ENCODE data around the gene COL4A3. TPM values are rescaled to one million over a fixed set of nuclear protein-coding genes. Genes with fewer than 3 reads are reported as not detected.

Gene COL4A3
- total RNA-seq, 2 donors from 2014 or later: 1.7 to 2.4 TPM

DNA sequence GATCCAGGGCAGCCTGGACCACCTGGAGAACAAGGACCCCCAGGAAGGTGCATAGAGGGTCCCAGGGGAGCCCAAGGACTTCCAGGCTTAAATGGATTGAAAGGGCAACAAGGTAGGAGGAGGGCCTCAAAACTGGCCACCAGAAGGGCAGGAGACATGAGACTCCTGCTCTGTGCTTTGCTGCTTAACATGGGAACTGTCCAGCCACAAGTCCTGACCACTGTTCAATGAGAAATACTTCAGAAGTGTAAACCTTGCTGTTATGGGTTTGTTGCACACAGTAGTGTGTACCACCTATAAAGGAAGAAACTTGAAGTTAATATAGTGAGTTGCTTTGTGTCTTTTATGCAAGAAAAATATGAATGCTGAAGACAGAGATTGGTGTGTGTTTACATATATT lies 116.5 kb downstream of the COL4A3 start:
- H3K27ac ChIP-seq (ENCODE audit: low read depth, low read length): no peak overlapping the region
- Mint-ChIP-seq H3K4me3 (no peak overlapping the region), H3K9me3 (peaks cover 3% of the 10 kb centered on the region), H3K27me3 (ENCODE audit: insufficient read depth) (peaks cover 75% of the 10 kb centered on the region), H3K36me3 (ENCODE audit: low read depth) (no peaks in the 10 kb centered on the region), H3K4me1 (peaks cover 7% of the 10 kb centered on the region), H3K27ac (no peak overlapping the region)
- TF ChIP-seq, protein P1, sequence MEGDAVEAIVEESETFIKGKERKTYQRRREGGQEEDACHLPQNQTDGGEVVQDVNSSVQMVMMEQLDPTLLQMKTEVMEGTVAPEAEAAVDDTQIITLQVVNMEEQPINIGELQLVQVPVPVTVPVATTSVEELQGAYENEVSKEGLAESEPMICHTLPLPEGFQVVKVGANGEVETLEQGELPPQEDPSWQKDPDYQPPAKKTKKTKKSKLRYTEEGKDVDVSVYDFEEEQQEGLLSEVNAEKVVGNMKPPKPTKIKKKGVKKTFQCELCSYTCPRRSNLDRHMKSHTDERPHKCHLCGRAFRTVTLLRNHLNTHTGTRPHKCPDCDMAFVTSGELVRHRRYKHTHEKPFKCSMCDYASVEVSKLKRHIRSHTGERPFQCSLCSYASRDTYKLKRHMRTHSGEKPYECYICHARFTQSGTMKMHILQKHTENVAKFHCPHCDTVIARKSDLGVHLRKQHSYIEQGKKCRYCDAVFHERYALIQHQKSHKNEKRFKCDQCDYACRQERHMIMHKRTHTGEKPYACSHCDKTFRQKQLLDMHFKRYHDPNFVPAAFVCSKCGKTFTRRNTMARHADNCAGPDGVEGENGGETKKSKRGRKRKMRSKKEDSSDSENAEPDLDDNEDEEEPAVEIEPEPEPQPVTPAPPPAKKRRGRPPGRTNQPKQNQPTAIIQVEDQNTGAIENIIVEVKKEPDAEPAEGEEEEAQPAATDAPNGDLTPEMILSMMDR (conservative IDR thresholded peaks at IDR 0.05): no peak
- no peaks in the 10 kb centered on the region for H3K36me3 ChIP-seq (ENCODE audit: control insufficient read depth, insufficient read depth, low read length)
- DNase-seq: no peak
- no peak overlapping the region for H3K4me3 ChIP-seq (ENCODE audit: low read length)
- peaks cover 33% of the 10 kb centered on the region for H3K27me3 ChIP-seq (ENCODE audit: control insufficient read depth, insufficient read depth, low read length, poor library complexity, severe bottlenecking)
- no peak overlapping the region for H3K9ac ChIP-seq (ENCODE audit: extremely low read depth, low read length, poor library complexity, severe bottlenecking)
- no peaks in the 10 kb centered on the region for H3K4me1 ChIP-seq (ENCODE audit: control insufficient read depth, insufficient read depth, low read length)
- H3K9me3 ChIP-seq (ENCODE audit: control insufficient read depth, low read length): no peaks in the 10 kb centered on the region

DNA sequence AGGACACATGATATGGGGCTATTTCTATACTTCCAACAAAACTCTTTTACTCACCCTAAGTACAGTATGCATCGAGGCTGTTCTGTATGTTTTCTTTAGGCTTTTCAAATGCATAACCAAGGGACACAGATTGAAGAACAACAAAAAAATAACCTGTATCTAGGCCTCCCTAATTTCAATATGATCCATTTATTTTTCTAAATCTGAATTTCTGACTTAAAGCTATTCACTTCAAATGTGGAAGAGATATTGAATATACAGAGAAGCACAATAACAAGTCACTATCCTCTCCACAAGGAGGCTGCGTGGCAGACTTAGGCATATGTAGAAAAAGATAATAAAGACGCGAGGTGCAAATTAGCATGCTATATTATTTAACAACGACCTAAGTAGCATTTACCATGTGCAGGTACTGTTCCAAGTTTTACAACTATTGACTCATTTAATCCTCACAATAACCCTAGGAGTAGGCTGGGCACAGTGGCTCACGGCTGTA lies 121.4 kb downstream of the COL4A3 start:
- peaks cover 2% of the 10 kb centered on the region for H3K36me3 Mint-ChIP-seq (ENCODE audit: low read depth)
- TF ChIP-seq, protein P1 (conservative IDR thresholded peaks at IDR 0.05): no peak
- DNase-seq: no peak
- Histone ChIP-seq H3K4me1 (ENCODE audit: control insufficient read depth, insufficient read depth, low read length) (no peaks in the 10 kb centered on the region), H3K9ac (ENCODE audit: extremely low read depth, low read length, poor library complexity, severe bottlenecking) (no peak overlapping the region), H3K36me3 (ENCODE audit: control insufficient read depth, insufficient read depth, low read length) (no peaks in the 10 kb centered on the region), H3K4me3 (ENCODE audit: low read length) (no peak overlapping the region), H3K27ac (ENCODE audit: low read depth, low read length) (no peak overlapping the region), H3K27me3 (ENCODE audit: control insufficient read depth, insufficient read depth, low read length, poor library complexity, severe bottlenecking) (peaks cover 1% of the 10 kb centered on the region), H3K9me3 (ENCODE audit: control insufficient read depth, low read length) (no peaks in the 10 kb centered on the region)
- no peak overlapping the region for H3K4me3 Mint-ChIP-seq
- H3K4me1 Mint-ChIP-seq: peaks cover 2% of the 10 kb centered on the region
- peaks cover 3% of the 10 kb centered on the region for H3K9me3 Mint-ChIP-seq
- H3K27me3 Mint-ChIP-seq (ENCODE audit: insufficient read depth): peaks cover 32% of the 10 kb centered on the region
- H3K27ac Mint-ChIP-seq: no peak overlapping the region
- 94 to 100% methylated on average over 3 to 6 of the region's 6 CpGs for WGBS, 2 experiments (ENCODE audit: insufficient coverage in 1 of 2, insufficient read length in 1 of 2)

DNA sequence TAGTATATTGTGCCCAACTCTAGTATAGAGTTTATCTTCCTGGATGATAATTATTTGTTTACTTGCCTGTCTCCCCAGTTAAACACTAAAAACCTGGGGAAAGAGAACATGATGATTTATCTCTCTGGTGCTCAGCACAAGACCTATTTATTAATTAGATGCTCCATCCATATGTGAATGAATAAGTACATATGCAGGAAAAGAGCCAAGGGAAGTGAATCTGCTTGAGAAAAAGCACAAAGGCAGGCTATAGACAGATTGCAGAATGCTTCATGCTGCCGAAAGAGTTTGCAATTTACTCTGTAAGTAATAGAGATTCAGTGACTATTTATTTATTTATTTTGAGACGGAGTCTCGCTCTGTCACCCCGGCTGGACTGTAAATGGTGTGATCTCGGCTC lies 123.3 kb downstream of the COL4A3 start:
- Mint-ChIP-seq H3K27me3 (ENCODE audit: insufficient read depth) (peaks cover 14% of the 10 kb centered on the region), H3K4me1 (peaks cover 6% of the 10 kb centered on the region), H3K36me3 (ENCODE audit: low read depth) (peaks cover 2% of the 10 kb centered on the region), H3K4me3 (no peak overlapping the region), H3K9me3 (peaks cover 2% of the 10 kb centered on the region), H3K27ac (no peak overlapping the region)
- Histone ChIP-seq H3K36me3 (ENCODE audit: control insufficient read depth, insufficient read depth, low read length) (no peaks in the 10 kb centered on the region), H3K9ac (ENCODE audit: extremely low read depth, low read length, poor library complexity, severe bottlenecking) (no peak overlapping the region), H3K4me3 (ENCODE audit: low read length) (no peak overlapping the region), H3K27ac (ENCODE audit: low read depth, low read length) (no peak overlapping the region), H3K4me1 (ENCODE audit: control insufficient read depth, insufficient read depth, low read length) (no peaks in the 10 kb centered on the region), H3K9me3 (ENCODE audit: control insufficient read depth, low read length) (no peaks in the 10 kb centered on the region), H3K27me3 (ENCODE audit: control insufficient read depth, insufficient read depth, low read length, poor library complexity, severe bottlenecking) (no peaks in the 10 kb centered on the region)
- TF ChIP-seq, protein P1 (conservative IDR thresholded peaks at IDR 0.05): no peak
- no peak for DNase-seq
- 92 to 100% methylated on average over 4 to 5 of the region's 5 CpGs for WGBS, 2 experiments (ENCODE audit: insufficient coverage in 1 of 2, insufficient read length in 1 of 2)
